ENCODE results near the gene PSAP.

PSAP gene

GRCh38 chr10:71766717-71767419 lies 84.2 kb downstream of the PSAP start:
- no peak overlapping the region for H3K4me3 ChIP-seq (ENCODE audit: low read depth, low read length)

More at GRCh38 chr10:71766717-71767419, 84.2 kb downstream of the PSAP start:
- TF ChIP-seq CTCF (IDR thresholded peaks at IDR 0.05; ENCODE audit: low read depth, low read length) = no peak

All from WI38 (cell line).